ENCODE data around the gene USP46.

USP46 gene

DNA sequence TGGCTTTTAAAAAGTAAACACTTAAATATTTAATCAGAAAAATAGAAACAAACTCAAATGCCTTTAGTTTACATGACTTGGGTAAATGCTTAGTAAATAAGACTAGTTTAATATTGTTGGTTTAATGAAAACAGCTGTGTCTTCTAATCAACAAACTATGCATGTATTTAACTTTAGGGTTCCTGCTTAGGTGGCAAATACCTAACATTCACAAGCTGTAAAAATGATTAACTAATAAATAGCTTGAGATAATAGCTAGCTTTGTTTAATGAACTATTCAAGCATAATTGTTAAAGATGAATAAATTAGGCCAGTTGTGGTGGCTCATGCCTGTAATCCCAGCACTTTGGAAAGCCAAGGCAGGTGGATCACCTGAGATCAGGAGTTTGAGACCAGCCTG, 30.0 kb upstream of the USP46 start:
- TF ChIP-seq CTCF (IDR thresholded peaks at IDR 0.05; ENCODE audit: low read depth, low read length, missing control alignments): no peak
- no peak for DNase-seq (ENCODE audit: low read depth)
- no peak overlapping the region for H3K4me3 ChIP-seq (ENCODE audit: low read depth, low read length)
- in situ Hi-C loops (cut with HindIII; ENCODE audit: low sequenced_read_pairs): no loop called here

DNA sequence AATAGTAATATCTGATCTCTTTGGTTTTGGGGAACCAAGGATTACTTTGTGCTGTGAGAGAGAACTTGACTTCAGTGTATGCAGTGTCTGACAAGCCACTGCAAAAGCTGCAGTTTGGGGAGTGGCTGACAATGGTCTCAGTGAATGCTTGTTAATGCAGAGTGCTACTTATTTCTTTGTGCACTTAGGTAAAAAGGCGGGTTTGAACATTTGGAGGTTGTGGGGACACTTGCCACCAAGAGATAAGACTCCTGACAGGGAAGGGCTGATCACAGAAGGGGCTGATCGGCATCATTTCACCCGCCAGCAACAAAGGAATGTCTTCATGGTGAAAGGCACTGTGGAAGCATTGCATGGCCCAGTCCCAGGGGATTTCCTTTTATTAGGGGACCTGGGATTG, 28.6 kb upstream of the USP46 start:
- no peak for DNase-seq (ENCODE audit: low read depth)
- in situ Hi-C loops (cut with HindIII; ENCODE audit: low sequenced_read_pairs): no loop called here
- no peak overlapping the region for H3K4me3 ChIP-seq (ENCODE audit: low read depth, low read length)
- no peak for TF ChIP-seq CTCF (IDR thresholded peaks at IDR 0.05; ENCODE audit: low read depth, low read length, missing control alignments)

- in situ Hi-C loops (cut with HindIII; ENCODE audit: low sequenced_read_pairs): no loop called here
- H3K4me3 ChIP-seq (ENCODE audit: low read depth, low read length): no peak overlapping the region
- no peak for TF ChIP-seq CTCF (IDR thresholded peaks at IDR 0.05; ENCODE audit: low read depth, low read length, missing control alignments)
- no peak for DNase-seq (ENCODE audit: low read depth)
Observed at GRCh38 chr4:52685316-52685715, 26.2 kb upstream of the USP46 start.

- H3K4me3 ChIP-seq (ENCODE audit: low read depth, low read length): no peak overlapping the region
Observed at GRCh38 chr4:52684896-52685295, 25.8 kb upstream of the USP46 start.

DNA sequence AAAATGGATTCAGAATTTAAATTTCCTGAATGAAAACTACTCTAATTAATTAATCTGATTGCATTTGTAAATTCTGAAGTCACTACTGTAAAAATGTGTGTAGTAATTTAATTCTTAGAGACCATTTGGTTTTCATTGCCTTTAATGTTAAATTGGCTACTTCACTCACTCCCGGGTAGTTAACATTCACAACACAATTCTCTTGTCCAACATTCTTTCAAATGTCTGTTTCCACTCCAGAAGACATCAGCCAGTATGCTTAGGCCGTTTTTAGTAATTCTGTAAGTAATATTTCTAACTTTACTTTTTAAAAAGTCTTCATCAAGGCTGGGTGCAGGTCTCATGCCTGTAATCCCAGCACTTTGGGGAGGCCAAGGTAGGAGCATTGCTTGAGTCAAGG, 21.3 kb upstream of the USP46 start:
- H3K4me3 ChIP-seq (ENCODE audit: low read depth, low read length): no peak overlapping the region
- in situ Hi-C loops (cut with HindIII; ENCODE audit: low sequenced_read_pairs): no loop called here
- DNase-seq (ENCODE audit: low read depth): no peak
- TF ChIP-seq CTCF (IDR thresholded peaks at IDR 0.05; ENCODE audit: low read depth, low read length, missing control alignments): no peak

More at GRCh38 chr4:52684896-52685295, 25.8 kb upstream of the USP46 start:
- no peak for TF ChIP-seq CTCF (IDR thresholded peaks at IDR 0.05; ENCODE audit: low read depth, low read length, missing control alignments)
- in situ Hi-C loops (cut with HindIII; ENCODE audit: low sequenced_read_pairs): no loop called here
- DNase-seq (ENCODE audit: low read depth): no peak

- TF ChIP-seq CTCF (IDR thresholded peaks at IDR 0.05; ENCODE audit: low read depth, low read length, missing control alignments): no peak
- DNase-seq (ENCODE audit: low read depth): no peak
- in situ Hi-C loops (cut with HindIII; ENCODE audit: low sequenced_read_pairs): no loop called here
Observed at GRCh38 chr4:52676536-52676935, 17.4 kb upstream of the USP46 start.

DNA sequence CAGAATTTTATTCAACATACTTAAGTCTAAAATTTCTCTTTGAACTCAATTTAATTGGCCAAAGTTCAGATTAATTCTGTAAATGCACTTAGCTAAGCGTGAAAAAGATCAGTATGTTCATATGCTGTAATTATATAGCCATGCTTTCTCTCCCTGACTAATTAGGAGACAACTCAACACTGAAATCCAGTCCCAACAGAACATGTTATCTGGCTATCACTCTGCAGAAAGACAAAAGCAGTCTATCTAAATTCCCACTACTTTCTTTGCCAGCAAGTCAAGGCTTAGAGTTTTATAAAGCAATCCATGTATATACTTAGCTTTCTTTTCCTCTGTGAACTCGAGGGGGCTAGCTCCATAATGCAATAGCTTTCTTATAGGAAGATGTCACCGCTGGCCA, 16.0 kb upstream of the USP46 start:
- no peak for TF ChIP-seq CTCF (IDR thresholded peaks at IDR 0.05; ENCODE audit: low read depth, low read length, missing control alignments)
- DNase-seq (ENCODE audit: low read depth): no peak
- in situ Hi-C loops (cut with HindIII; ENCODE audit: low sequenced_read_pairs): no loop called here
- no peak overlapping the region for H3K4me3 ChIP-seq (ENCODE audit: low read depth, low read length)

More at GRCh38 chr4:52676536-52676935, 17.4 kb upstream of the USP46 start:
- no peak overlapping the region for H3K4me3 ChIP-seq (ENCODE audit: low read depth, low read length)
